HG03135 (cell line): ENCODE measurements around the gene PTCH1.

Source experiments
- ATAC-seq: cut with Tn5 transposase; IDR thresholded peaks from one replicate; pipeline ENCODE4 v1.9.1; 2021; ENCODE audit warnings: mild to moderate bottlenecking, moderate library complexity; ENCODE audit not compliant: unreplicated experiment

Gene PTCH1

DNA sequence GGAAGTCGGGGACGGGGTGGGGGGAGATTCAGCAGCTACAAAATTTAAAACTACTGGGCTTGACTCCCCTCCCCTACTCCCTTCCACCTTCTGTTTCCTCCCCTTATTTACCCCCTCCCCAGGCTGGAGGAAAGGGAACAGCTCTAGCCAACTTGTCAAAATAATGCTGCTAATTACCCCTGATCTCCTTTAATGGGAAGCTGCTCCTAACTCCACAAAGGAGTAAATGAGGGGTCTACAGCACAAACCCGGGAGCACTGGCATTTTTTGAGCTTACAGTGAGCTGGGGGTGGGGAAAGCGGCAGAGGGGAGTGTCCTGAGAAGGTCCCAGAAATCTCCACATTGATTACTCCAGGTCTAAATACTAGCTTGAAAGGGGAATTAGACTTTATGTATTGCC is 3.1 kb downstream of the PTCH1 start:
- no peak for ATAC-seq

DNA sequence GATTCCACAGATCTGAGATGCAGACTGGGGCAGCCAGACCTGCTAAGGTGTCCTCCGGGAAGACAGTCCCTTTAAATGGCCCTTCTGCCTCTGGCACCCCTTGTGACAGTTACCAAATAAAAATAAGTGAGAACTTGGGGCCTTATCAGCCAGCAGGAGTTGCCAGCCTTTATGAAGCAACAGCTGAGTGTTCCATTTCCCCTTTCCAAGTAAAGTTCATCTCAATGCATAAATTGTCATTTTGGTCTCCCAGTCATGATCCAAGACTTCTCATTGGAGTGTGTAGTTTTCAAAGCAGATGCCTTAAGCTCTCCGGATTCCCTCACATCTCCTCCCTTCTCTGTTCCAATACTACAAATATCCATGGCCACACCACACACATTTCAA is 4.1 kb downstream of the PTCH1 start:
- ATAC-seq = no peak

DNA sequence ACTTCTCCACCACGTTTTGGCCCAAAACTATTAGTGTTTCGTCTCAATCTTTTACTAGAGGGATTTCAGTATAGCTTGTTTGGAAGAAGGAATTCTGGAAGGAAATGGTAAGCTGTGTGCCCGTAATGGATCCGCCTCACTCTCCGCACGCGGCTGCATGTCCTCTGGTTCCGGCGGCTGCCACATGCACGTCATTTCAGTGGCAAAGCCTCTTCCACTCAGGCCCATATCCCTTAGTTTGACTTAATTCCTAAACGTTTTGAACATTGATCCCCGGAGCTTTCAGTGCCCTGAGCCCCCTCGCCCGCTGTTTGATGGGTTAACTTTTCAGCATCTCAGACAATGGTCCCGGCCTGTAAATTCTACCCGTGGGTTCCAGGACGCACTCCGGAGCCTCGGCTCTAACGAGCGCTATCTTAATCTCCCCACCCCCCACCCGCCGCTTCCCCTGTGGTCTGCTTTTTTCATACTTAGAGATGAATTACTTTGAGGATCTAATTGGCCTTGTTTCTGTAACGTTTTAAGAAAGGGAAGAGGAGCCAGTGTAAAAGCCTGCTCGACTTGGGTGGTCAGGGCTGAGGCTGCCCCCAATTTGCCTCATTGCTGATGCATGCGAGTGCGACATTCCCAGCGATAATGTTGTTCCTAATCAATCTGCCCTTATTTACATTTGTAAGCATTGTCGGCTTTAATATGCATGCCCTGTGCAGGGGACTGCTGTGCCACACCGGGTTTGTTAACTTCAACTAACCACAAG is 4.6 kb downstream of the PTCH1 start:
- ATAC-seq = no peak

DNA sequence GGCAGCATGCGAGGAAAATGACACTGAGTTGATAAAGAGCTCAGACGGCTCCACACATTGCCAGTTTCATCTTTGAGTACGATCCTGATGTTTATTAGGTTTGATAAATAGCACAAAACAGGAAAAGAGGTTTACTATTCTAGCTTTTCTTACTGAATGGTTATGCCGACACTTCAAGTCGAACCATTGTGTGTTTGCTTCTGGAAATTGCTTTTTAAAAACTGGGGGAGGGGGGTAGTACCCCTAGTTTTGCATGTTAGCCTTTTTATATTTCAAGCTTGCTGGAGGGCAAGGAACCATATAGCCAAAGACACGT is 5.2 kb downstream of the PTCH1 start:
- ATAC-seq = no peak

DNA sequence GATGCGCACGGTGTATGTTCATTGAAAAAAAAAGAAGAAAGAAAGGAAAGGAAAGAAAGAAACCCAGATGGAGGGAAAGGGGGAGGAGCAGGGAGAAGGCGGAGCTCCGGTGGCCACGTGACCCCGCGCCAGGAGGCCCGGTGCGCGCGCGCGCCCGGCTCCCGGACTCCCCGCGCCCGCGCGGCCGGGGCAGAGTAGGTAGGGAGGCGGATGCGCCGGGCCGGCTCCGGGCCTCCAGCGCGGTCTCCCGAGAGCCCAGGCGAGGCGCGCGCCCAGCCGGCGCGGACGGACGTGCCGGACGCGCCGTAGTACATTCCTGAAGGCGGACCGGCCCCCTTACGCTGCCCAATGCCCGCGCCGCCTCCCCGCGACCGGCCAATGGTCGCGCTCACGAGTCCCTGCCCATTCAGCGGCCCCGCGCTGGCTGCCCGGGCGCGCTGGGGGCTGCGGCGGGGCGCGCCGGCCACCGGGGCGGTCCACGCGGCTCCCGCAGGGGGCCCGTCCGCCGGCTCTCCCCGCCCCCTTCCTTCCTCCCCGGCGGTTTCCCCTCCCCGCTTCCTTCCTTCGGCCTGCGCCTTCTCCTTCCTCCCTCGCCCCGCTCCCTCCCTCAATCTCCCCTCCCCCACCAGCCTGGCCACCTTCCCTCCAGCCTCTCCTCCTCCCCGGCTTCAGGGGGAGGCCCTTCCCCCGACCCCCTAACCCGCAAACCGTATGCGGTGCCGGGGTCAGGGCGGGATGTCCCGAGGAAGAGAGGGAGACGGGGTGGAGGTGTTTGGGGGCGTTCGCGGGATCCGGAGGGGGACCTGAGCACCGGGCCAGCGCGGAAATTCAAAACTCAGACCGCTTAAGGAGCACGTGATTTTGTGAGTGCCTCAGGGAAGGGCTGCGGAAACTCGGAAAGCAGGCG is 5.8 kb downstream of the PTCH1 start:
- ATAC-seq = peak; percentile 32

DNA sequence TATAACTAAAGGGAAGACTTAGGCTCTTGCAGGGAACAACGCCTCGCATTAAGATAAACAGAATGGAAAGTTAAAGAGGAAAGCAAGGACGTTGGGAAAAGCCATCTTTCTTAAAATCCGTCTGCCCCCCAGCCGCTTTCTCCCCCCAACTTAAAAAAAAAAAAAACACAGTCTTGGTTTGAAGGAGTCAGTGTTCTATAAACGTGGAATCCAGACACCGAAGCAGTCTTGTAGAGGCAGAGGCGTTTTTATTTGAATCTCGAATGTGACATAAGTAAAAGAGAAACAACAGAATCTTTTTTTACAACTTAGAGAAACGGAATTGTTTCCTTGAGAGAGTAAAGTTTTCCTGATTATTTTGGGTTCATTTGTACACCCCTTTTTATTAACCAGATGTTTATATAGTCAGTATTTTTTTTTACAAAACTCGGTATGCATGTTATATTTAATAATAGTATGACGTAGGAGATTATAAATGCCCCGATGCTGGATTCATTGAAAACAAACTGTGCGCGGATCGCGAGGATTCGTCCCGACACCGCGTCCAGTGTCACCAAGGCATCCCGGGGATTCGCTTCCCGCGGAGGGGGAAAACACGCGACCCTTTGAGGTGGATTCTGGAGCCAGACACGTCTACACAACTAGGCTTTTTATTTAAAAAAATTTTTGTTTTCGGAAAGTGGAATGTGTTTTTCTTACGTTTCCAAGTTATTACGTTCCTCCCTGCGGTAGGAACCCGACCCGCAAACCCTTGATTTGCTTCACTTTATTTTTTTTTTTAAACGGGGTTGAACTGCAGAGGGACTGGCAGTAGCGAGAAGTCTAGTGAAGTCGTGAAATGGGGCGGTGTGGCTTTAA is 6.7 kb downstream of the PTCH1 start:
- ATAC-seq = no peak

DNA sequence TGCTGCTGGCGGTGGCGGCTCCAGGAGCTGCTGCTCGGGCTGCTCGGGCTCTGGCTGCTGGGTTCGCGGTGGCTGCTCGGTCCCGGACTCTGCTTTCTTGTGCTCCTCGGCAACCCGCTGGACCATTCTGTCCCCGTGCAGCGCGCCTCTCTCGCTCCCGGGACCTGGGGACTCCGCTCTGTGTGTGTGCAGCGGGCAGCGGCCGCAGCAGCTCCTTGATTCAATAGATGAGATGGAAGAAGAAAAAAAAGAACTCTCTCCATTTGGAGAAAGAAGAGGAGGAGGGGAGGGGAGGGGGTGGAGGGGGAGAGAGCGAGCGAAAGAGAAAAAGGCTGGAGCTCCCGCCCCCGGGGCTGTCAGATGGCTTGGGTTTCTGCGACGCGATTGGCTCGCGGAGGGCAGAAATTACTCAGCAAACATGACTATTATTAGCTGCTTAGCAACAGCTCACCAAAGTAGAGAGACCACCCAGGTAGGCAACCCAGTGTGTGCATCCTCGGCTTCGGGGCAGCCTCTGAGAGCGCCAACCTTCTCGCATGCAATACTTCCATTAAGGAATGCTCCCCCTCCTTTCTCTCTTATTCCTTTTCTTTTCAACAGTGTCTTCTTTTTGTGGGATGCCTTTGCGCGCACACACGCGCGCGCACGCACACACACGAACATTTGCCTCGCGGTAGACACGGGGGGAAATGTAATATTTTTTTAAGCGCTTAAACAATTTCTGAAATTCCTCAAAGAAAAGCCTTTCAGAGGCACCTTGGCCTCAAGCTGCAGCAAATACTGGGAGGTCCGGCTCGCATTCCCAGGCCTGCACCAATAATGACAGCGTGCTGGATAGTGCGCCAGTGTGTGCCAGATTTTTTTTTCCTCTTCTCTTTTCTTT is 7.6 kb downstream of the PTCH1 start:
- peak; percentile 41 for ATAC-seq

DNA sequence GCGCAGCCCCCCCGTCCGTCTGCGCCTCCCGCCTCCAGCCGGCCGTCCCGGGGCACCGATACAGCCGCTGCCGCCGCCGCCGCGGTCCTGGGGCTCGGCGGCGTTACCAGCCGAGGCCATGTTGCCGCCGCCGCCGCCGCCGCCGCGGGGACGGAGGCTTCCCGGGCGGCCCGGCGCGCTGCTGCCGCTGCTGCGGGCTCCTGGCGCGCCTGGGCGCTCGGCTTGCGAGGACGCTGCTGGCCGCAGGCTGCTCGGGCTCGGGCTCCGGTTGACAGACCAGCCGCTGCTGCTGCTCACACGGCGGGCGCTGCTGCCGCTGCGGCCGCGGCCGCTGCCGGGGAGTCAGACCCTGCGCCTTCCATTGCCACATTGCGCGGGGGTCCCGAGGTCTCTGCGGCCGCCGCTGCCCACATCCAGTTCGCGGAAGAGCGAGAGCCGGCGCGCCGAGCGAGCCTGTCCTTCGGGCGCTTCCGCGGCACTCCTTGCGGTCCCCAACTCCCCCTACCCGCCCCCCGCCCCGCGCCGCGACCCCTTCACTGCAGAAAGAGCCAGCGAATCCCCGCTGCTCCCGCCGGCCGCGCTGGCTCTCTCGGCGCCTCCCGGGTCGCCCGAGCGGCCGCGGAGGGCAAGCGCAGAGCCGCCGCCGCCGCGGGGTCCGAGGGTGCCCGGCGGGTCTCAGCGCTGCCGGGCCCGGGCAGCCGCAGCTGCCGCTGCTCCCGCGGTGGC is 8.4 kb downstream of the PTCH1 start:
- no peak for ATAC-seq

DNA sequence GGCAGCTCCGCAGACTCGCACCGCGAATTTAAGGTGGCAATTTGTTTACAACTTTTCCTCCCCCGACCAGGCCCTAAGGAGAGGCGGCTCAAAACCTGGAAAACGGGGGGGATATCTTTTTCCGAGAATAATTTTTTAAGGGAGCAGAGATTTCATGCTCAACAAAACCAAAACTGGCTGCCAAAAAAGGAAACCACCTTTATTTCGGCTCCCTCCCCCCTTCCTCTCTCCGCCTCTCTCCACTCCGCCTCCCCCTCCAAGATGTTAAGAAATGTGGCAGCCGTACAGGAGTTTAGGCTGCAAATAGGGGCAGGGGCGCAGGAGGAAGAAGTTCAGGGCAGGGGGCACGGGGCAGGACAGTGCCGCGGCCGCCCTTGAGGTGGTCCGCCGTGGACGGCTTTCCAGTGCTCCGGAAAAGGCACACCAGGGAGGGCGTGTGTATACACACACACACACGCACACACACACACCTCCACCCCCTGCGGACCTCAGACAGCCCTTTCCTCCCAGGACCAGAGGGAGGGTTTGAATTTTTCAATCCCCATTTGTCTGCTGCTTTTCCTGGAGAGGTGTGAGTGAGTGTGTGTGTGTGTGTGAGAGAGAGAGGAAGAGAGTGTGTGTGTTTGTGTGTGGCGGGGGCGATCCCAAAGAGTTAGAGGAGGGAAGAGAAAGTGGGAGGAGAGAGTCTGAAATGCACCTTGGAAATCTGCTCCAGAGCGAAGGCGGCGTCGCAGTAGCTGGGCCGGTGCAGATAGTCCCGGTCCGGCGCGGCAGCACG is 9.1 kb downstream of the PTCH1 start:
- no peak for ATAC-seq

DNA sequence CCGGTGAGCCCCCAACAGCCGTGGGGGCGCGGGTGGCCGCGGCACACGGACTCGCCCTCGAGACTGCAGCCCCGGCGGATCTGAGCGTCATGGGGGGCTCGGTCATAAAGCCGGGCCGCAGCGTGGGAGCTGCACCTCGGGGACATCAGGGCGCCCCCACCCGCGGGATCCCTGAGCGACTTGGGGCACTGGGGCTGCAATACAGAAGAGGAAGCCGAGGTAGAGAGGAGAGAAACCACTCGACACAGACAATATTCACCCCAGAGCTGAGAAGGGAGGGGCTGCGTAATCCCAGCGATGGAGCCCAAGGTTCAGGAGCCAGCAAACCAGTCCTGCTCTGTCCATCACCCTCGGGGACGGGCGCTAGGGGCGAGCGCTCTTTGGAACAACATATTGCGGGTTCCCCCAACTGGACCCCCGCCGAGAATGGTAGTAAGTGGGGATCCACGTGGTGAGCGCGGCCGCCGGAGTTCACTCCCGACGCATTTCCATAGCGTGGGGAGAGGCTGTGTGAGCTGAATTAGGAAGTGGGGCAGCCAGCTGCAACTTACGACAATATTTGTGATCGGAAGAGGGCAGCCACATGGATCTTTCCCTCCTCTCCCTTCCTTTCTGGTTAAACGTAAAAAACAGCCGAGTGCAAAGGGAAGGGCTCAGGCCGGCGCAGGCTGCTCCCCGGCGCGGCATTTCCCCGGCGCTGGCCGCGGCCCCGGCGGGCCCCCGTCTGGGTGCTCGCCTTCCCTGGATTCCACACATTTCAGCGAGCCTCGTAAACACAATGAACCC is 9.9 kb downstream of the PTCH1 start:
- peak; percentile 8 for ATAC-seq

DNA sequence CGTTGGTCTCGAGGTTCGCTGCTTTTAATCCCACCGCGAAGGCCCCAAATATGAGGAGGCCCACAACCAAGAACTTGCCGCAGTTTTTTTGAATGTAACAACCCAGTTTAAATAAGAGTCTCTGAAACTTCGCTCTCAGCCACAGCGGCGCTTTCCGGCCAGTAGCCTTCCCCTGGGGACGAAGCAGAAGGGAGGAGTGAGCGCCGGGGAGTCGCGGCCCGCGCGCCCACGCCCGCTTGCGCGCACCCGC is 10.4 kb downstream of the PTCH1 start:
- peak; percentile 21 for ATAC-seq

DNA sequence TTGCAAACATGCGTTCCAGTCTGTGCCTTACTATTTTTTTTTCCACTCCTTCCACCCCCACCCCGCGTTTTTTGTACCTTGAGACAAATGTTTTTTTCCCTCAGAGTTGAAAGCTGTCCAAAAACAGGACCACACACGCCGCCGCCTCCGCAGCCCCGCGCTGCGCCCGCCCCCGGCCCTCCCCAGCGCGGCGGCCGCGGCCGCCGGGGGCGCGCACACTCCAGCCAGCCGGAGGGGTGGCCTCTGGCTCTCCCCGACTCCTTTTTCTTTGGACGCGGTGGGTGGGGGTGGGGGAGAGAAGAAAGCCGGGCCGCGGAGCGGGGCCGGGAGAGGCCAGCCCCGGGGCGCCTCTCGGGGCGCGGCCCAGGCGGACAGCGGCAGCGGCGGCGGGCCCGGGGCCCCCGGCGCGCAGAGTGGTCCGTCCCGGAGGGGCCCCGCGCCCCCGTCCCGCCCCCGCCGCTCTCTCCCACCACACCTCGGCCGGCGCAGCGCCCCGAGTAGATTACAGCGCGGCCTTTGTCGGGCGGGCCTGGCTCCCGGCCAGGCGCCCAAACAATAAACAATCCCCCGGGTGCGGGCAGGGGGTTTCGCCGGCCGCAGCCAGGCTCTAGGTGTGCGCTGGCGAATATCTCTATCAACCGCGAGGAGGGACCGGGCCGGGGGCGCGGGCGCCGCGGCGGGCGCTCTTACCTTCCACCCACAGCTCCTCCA is 10.9 kb downstream of the PTCH1 start:
- peak; percentile 14 for ATAC-seq

DNA sequence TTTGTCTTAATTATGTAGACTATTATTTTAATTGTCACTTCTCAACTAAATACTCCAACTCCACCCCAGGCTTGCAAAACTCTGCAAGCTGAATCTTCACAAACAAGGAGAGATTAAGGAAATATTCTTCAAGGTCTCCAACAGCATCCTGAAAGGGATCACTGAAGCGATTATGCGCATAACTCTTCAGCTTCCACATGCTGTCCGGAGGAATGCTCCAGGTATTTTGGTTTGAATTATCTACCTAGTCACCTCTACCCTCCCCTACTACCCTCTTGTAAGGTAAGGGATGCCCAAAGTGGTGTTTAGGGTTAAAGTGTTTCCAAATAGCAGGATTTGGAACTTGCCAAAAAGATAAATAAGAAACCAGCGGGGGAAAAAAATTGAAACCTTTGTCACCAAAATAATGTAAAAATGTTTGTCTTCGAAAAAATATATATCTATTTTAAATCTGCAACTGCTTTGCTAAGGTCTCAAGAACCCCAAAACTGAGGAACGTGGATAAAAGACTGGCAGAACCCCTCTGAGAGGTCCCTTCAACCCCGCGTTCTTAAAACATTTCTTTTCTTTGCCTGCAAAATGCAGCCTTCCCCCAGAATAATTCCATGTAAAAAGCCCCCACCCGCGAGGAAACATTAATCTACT is 11.6 kb downstream of the PTCH1 start:
- no peak for ATAC-seq

DNA sequence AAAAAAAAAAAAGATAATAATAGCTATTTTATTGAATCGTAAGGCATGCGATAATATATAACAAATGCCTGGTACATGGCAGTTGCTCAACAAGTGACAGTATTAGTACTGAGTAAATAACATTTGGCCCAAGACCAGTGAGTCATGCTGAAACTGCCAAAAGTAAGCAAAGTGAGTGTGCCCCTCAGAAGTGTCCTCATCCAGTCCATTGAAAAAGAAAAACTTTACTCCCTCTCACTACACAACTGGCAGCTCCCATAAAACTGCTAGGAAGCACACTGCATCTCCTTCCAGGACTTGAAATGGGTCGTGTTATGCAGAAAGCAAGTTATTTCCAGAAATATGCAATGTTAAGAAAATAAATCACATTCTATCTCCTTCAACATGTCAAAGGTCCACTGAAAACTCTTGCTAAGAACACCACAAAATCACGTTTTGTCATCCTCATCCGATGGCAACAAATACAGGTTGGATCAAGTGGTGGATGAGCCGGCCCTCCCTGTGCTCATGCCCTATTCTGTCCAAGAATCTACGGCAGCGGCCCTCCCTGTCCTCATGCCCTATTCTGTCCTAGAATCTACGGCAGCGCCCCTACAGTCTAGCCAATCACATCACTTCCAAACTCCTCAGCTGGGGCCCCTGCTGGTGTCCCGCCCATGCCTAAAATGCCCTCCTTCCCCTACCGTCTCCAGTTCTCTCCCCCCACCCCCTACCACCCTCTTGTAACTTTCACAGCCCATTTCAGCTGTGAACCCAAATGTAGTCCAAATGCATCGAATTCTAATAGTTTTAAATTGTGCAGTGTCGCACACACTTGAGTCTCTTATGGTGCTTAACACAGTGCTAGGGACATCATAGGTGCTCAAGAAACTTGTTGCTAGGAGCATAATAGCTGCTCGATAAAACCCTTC is 12.5 kb downstream of the PTCH1 start:
- no peak for ATAC-seq

DNA sequence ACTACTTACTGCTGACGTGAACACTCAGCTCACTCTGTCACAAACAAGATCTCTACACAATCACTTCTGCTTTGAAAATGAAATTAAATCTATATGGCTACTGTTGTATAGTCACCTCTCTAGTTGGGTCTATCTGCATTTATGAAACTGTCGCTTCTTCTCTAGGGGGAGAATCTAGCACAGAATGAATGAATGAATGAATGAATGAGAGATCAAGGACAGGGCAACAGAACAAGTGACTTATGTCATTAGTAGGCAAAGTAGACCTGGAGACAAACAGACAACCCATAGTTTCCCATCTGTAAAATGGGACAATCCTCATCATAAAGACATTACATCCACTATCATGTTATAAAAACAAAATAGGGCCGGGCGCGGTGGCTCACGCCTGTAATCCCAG is 13.4 kb downstream of the PTCH1 start:
- no peak for ATAC-seq

DNA sequence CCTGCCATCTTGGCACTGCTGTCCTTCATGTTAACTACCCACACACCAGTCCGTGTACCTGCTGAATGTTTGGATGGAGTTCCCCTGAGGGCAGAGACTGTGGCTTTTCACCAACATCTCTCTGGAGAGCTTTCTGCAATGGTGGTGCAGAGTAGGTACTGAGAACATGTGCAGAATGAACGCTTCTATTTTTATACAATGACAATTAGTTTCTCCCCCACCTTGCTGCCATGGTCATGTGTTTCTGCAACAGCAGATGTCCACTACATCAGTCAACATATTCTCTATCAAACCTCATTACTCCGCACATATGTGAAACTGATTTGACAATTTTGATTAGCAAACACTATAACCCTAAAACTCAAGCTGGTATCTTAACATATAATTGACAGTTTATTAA is 14.5 kb downstream of the PTCH1 start:
- no peak for ATAC-seq
